ENCODE results near the gene CHMP1B. TPM values are rescaled to one million over a fixed set of nuclear protein-coding genes. Genes with fewer than 3 reads are reported as not detected.

CHMP1B gene
- total RNA-seq, 4 donors from 2014 or later, result 75.4 to 99.5 (median 85.9) TPM

Other genes starting within 250 kb of the CHMP1B start
- gene SLC35G4, start 241.8 kb upstream of the CHMP1B start, total RNA-seq, result not detected
- 10 to 100 TPM; 22.8 to 30.4 (median 26.5) TPM for gene GNAL, start 162.1 kb upstream of the CHMP1B start, total RNA-seq
- 100 to 1,000 TPM in 1 of 4 donors, 10 to 100 TPM in 3; 50.0 to 111 (median 76.7) TPM for gene MPPE1, start 56.9 kb downstream of the CHMP1B start, total RNA-seq
- gene IMPA2, start 130.1 kb downstream of the CHMP1B start, total RNA-seq, result 10 to 100 TPM; 42.5 to 75.8 (median 54.3) TPM
- gene ANKRD62, start 242.4 kb downstream of the CHMP1B start, total RNA-seq, result under 1 TPM in 1 of 4 donors, not detected in 3; 0.13 TPM